HG03175 (cell line): ENCODE measurements around the gene DGKQ.

Experiments used
- ATAC-seq: cut with Tn5 transposase; IDR thresholded peaks from one replicate; pipeline ENCODE4 v1.9.1; 2021; ENCODE audit warnings: mild to moderate bottlenecking, moderate library complexity; ENCODE audit not compliant: unreplicated experiment

The DGKQ gene

DNA sequence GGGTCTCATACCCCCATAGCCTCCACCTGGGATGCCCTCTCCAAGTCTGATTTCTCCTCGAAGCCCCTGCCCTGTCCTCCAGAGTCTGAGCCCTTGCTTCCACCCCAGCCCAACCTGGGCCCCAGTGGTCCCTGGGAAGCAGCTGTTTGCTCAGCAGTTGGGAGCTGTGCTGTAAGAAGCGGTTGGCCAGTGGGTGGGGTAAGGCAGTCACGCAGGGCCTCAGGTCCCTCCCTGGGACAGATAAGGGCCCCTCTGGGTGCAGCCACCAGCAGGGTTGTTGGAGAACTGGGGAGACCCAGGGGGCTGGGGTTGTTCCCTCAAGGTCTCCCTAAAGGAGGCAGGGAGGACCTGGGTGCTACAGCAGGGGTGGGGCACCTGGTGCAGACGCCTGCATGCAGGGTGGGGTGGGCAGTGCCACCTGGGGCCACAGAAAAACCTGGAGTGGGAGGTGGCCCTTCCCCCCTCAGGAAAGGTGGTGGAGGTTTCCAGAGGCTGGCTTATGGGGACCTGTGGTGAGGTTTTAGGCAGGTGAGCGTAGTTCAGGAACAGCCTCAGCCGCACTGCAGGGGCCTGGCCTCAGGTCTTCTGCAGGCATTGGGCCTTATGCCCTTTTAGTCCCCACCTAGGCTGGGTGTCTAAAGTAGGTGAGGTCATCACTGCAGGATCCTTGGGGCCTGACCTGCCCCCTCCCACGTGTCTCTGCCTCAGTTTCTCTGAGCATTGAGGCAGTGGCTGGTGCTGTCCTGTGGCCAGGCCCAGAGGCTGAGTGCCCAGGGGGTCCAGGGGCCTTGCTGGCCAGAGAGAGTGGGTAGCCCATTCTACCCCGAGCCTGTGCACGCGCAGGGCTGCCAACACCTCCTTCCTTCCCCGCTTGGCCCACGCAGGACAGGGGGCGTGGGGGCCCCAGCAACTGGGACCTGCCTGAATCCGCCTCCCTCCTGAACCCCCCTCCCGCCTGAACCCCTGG, 22.9 kb upstream of the DGKQ start:
- no peak for ATAC-seq

DNA sequence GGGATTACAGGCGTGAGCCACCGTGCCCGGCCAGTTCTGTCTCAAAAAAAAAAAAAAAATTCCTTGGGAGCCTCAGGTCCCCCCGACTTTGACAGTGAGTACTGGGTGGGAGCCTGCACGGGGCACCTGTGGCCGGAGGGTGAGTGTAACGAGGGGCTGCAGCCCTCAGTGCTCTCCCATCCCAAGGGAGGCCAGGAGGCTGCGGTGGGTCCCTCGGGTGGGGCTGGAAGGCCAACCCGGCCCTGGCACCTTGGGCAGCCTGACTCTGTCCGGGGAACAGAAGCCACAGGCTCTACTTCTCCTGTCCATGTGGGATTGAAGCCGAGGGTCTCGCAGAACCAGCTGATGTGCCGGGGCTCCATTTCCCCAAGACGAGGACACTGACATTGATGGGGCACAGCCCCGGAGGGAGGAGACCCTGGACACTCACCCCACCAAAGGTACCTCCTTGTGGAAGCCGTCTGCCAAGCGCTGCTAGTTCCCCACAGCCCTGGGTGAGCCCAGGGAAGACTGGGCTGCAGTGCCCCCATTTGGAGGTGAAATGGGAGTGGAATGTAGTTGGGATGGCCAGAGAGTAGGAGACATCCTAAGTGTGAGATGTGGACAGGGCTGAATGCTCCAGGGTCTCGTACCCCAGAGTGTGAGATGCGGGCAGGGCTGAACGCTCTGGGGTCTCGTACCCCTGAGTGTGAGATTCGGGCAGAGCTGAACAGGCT, 22.1 kb upstream of the DGKQ start:
- ATAC-seq = no peak

DNA sequence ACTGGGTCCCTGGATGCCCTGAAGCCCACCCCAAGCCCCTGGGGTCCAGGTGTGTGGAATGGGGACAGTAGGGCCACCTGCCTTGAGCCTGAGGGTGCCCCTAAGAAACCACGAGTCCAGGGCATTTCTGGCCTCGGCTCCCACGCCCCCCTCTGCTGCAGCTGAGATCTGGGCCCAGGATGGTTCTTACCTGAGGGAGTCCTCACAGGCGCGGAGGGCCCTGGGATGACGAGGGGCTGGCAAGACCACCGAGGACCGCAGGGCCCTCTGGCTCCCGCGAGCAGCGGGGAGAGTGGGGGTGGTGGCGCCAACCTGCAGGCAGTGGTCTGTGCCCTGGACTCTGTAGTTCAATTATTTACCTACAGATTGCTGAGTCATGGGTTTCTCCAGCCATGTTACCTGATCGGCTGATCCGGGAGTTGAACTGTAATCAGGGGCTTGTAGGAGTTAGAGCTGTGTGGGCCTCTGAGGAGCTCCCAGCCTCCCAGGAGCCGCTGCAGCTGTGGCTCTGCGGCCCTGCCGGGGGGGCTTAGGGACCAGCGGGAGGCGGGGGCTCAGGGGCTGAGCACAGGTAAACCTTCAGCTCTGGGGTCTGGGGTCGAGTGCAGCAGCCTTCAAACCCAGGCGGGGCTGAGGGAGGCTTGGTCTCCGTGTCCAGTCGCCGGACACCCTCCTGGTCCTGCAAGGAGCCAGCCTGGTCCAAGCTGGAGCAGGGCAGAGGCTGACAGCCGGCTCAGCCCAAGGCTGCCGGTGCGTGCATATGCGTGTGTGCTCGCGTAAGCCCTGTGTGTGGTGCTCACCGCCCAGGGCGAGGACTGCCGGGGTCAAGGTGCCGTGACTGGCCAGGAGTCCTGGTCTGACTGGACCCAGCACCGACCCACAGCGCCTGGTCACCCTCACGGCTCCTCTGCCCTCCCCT, 20.0 kb upstream of the DGKQ start, which contains the start of gene SLC26A1:
SLC26A1 (minus strand) TSS at position 294 of the 919 bp plus-strand sequence. CDS start 1,701 bp downstream, outside the sequence.
- ATAC-seq = no peak

DNA sequence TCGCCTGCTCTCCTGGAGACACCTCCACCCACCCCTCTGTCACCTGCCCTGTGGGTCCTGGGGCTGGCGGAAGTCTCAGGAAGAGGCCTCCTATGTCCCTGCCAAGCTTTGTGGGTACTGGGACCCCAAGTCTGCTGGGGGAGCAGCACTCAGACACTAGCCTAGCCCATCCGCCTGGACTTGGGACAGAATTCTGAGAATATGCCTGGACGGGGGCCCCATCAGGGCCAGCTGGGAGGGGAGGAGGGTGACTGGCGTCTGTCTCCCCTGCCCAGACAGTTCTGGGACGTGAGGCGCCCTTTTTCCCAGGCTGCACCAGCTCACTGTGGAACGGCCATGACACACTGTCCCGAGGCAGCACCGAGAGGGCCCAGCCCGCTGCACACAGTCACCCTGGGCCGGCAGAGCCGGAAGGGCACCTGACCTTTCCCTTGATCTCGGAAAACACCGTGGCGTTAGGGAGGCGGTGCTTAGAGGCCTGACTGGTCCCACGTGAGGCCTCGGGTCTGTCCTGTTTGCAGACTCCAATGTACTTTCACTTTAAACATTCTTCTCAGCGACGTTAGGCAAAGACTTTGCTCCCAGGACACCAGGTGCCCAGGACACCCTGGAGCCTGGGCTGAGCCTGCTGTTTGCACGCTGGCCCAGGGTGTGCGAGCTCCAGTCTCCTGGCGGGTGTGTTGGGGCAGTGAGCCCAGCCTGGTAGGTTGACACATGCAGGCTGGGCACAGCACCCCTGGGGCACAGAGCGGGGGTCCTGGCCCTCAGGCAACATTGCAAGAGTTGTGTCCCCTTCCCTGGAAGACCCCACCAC, 19.1 kb upstream of the DGKQ start:
- no peak for ATAC-seq

DNA sequence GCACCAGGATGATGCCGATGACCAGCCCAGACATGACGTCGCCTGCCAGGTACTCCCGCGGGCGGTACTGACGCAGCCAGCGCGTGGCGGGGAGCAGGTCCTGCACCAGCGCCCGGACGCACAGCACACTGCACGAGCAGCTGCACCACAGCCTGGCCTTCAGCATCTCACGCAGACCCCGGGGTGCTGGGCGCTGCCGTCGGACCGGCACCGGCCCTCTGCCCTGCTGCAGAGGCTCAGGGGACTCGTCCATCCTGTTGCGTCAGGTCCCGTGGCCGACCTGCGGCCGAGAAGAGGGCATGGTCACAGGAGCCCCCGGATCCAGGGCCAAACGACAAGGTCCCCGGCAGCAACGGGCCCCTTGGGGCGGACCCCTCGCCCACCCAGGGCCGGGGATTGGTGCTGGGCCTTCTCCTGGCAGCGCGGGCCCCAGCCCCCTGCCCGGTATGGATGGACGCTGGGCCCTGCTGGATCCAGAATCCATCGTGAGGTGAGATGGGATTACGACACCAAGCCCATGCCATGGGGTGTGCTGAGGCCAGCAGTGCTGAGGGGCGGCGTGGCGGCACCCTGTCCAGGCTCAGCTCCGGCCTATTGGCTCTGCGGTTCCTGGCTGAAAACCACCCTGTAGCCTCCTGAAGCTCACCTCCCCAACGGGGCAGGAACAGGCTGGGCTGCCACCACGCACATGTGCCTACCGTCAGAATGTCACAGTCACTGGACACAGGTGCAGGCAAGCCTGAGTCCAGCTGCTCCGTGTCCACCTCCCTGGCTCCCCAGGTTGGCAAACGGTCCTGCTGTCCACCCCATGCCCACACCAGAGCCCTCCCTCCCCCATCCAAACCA, 18.3 kb upstream of the DGKQ start:
- no peak for ATAC-seq

DNA sequence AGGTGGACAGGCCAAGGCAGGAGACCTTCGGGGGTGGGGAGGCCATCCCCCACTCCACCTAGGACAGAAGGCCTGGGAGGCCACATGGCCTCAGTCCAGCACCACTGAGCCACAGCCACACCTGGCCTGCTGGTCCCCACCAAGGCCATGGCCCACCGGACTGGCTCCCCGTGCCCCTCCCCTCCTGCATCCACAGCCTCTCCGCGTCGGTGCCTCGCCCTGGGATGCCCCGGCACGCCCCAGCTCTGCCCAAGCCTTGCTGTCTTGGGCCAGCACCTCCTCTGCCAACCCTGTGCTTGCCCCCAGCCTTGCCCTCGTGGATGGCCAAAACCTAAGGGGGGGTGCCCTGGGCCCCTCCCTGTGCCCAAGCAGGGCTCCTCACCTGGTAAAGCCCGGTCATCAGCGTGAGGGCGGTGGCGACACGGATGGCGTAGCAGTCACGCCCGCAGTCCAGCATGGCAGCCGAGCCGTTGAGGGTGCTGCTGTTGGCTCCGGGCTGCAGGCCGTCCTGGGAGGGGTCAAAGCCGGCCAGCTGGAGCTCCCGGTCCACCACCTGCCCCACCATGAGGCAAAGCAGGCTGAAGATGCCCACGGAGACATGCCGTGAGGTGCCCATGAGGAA, 17.5 kb upstream of the DGKQ start:
- ATAC-seq = no peak

DNA sequence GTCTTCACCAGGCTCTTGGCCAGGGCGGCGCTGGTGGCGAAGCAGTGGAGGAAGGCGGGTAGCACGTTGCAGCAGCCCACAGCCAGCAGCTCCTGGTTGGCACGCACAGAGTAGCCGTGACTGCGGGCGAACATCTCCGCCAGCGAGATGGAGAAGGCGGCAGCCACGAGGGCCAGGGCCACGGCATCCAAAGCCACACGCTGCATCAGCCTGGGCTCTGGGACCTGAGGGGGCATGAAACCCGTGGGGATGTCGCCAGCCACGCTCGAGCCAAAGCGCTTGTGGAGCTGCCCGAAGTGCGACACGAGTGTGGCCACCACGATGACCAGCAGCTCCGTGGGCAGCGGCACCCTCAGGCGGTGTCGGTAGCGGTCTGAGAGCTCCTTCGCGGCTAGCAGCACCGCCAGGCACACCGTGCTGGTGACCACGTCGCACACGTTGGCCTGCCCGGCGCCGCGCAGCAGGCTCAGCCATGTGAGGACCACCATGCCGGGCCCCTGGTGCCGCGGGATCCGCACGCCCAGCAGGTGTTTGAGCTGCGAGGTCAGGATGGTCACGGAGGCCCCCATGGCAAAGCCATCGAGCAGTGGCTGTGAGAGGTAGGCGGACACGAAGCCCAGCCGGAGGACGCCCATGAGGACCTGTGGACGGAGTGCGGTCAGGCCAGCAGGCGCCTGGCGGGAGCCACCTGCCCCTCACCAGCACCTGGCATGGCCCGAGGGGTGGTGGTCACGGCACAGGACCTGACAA, 16.5 kb upstream of the DGKQ start:
- no peak for ATAC-seq

DNA sequence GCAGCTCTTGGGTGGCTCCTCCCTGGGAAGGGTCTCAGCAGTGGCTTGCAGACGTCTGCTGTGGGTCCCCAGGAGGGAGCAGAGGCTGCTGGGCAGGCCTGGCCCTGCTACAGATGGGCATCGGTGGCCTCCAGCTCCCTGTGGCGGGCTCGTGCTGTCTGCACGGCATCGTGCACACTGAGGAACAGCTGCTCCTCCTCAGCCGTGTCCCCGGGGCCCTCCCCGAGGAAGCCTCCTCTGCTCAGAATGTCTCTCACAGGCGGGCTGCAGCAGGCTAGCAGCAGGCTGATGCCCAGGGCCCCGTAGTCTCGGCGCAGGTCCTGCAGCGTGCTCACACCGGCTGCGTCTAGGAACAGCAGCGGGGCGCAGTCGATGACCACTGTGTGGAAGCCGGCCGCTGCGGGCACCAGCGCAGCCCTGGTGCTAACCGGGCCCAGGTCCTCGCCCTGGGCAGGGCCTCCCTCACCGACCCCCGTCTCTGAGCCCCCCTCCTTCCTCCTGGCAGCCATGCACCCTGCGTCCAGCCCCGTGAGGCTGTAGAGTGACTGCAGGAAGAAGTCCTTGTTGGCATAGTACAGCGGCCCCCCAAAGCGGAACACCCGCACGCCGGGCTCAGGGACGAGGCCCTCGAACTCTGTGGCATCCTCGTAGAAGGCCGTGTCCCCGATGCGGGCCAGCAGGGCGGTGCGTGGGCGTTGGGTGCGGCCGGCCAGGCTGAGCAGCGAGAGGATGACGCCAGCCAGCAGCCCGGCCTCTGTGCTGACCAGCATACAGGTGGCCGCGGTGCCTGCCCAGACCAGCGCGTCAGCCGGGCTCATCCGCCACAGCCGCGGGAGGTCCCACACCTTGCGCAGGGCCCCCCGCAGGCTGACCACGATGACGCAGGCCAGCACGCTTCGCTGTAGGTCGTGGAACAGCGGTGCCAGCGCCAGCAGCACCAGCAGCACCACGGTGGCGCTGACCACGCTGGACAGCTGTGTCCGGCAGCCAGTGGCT, 15.7 kb upstream of the DGKQ start:
- no peak for ATAC-seq

DNA sequence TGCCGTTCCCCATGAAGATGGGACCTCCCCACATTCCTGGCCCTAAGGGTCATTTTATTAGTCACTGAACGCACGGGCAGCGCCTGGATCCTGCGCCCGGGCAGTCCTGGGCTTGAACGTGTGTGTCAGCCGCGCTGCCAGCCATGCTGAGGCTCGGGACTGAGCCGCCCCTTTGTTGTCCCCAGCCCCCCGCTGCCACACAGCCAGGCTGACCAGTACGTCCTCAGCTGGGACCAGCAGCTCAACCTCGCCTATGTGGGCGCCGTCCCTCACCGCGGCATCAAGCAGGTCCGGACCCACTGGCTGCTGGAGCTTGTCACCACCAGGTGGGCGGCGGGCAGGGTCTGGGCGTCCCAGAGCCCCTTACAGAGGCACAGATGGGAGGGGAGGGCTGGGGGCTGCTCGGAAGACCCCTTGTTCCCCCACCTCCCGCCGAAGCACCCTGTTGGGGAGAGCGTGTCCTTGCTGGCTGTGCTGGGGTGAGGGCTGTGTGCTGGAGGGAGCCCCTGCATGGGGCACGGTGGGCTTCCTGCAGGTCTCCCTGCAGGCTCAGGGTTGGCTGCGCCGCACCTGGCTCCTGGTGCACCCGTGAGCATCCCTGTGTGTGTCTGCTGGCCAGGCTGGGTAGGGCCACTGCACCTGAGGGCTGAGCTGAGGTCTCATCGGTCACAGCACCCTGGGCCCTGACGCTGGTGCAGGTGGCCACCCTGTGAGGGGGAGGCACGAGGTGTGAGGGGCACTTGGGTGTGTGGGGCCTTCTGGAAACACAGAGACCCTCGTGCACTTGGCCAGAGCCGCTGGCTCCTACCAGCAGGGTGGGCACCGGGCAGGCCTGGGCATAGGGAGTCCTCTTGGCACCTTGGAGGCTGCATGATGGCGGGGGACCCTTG, 14.5 kb upstream of the DGKQ start:
- no peak for ATAC-seq

DNA sequence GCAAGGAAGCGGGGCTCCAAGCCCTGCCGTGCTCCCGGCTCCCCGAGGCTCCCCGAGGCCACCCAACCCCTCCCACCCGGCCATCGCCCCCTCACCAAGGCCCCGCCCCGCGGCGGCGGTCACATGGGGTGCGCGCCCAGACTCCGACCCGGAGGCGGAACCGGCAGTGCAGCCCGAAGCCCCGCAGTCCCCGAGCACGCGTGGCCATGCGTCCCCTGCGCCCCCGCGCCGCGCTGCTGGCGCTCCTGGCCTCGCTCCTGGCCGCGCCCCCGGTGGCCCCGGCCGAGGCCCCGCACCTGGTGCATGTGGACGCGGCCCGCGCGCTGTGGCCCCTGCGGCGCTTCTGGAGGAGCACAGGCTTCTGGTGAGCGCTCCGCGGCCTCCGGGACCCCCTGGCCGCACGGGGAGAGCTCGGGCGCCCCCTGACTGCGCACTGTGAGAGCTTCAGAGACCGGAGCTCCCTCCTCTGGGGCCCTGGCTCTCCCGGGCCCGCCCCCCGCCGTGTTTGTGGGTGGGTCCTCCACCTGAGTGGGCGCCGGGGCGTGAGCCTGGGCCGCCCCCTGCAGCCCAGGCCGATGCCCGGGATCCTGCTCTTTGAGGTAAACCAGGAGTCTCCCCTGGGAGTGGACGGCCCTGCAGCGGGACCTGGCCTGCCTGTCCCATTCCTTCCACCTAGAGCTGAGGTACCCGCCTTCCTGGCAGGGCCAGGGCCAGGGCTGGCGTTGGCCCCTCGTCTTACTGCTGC, 13.7 kb upstream of the DGKQ start, which contains the start of gene IDUA:
IDUA (plus strand) TSS at position 166 of the 745 bp plus-strand sequence; CDS start at position 207, 41 bp downstream.
- peak; percentile 74 for ATAC-seq

DNA sequence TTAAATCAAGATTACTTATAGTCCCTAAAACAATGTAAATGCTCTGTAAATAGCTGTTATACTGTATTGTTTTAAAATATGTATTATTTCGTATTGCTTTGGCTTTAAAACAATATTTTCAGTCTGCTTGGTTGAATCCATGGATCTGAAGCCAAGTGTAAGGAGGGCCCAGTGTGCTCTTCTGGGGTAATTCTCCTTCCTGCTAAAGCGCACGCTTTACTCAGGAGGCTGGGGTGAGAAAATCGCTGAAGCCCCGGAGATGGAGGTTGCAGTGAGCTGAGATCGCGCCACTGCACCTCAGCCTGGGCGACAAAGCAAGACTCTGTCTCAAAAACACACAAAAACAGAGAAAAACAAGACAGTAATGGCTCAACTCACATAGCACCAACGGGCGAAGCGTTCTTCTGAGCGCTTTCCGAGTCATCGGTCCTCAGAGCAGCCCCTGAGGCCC, 13.1 kb upstream of the DGKQ start:
- ATAC-seq = peak; percentile 19

DNA sequence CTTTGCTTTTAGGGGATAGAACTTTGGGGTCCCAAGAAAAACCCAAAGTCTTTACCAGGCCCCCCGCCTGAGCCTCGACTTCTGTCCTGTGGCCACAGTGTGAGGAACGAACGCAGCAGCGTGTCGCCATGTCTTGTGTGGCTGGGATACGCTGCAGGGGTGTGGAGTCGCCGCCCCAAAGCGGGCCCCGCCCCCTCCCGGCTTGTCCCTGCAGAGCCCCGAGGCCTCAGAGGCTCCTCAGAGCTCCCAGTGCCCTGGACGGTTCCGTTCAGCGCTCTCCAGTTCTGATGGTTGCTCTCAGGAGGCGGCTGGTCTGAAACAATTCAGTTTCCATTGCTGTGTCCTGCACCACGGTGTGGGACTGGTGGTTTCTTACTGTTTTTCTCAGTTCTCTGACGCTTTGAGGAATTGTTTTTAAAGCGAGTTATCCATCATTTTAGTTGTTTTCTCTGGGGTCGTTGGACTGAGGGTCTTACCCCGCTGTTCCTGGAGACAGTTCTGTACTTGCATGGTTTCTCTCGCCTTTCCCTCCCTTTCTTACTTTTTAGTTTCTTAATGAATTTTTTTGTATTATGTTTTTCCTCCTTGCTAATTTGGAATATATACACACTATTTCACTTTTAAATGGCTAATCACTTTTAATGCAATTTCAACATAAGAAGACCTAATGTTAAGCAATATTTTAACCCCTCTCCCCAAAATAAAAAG, 11.9 kb upstream of the DGKQ start:
- no peak for ATAC-seq

DNA sequence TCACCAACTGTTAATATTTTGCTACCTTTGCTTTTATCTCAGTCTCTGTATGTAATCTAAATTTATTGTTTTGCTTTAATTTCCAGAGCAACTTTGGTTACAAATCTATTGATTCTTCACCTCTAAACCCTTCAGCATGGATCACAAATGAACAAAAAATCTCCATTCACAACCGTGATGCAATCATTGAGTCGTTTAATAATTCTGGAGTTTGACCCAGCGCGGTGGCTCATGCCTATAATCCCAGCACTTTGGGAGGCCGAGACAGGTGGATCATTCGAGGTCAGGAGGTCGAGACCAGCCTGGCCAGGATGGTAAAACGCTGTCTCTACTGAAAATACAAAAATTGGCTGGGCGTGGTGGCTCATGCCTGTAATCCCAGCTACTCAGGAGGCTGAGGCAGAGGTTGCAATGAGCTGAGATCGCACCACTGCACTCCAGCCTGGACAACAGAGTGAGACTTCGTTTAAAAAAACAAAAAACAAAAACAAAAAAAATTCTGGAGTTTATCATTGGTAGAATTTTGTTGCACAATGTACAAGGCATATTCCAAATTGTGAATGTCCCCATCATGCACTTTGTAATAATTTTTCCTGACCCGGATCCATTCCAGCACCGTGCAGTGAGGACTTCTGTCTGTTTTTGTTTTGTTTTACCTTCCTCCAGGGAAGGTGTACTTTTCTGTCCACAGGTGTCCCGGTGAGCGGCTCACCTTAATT, 11.1 kb upstream of the DGKQ start:
- no peak for ATAC-seq

DNA sequence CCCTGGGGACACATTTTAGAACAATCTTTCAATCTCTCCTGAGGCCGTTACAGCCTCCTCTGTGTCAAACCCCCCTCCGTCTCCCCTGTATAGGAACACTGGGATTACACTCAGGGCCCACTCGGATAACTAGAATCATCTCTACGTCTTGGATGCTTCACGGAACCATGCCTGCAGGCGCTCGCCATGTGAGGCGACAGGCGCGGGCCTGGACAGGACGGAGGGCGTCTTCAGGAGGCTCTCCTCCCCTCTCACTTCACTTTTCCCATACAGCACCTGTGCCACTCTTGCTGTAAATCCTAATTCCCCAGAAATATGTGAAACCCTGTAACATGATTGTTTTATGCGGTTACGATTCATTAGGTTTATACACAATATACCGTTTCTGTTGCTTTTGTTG, 9.4 kb upstream of the DGKQ start:
- no peak for ATAC-seq
